ENCODE measurements around the gene DNAJC22.
"Not testable (repeated sequence)": the region's sequence is repeated elsewhere in the genome, so short reads cannot be mapped to it uniquely, and the experiment has no call there.

Gene DNAJC22

GRCh38 chr12:49346659-49347310, at the start of gene DNAJC22:
Gene DNAJC22, plus strand, starts transcription at chr12:49346888. Its CDS starts 1,985 bp downstream, at chr12:49348873.
- Histone ChIP-seq H3K36me3 (ENCODE audit: insufficient read depth, low read length) (no peaks in the 10 kb centered on the region), H3K9me3 (ENCODE audit: low read depth, low read length) (no peaks in the 10 kb centered on the region), H3K4me3 (peak within 1 kb of the TSS; percentile 72), H3K9ac (ENCODE audit: insufficient read length) (peak within 1 kb of the TSS; percentile 57), H3K27ac (no peak within 1 kb of the TSS)
- no peak for DNase-seq (ENCODE audit: low read depth, low spot score)
- TF ChIP-seq EZH2 (IDR thresholded peaks at IDR 0.05) = no peak
- no peak for TF ChIP-seq FOXP2 (optimal IDR thresholded peaks at IDR 0.05; ENCODE audit: control extremely low read depth, extremely low read length, insufficient read depth)
- TF ChIP-seq POLR2AphosphoS5 (IDR thresholded peaks at IDR 0.05; ENCODE audit: borderline replicate concordance, low read depth, low read length) = no peak

- Histone ChIP-seq H3K9me3 (ENCODE audit: low read depth, low read length) (no peaks in the 10 kb centered on the region), H3K4me3 (peak overlapping the region; percentile 66), H3K36me3 (ENCODE audit: insufficient read depth, low read length) (no peaks in the 10 kb centered on the region), H3K9ac (ENCODE audit: insufficient read length) (peak overlapping the region; percentile 45), H3K27ac (no peak overlapping the region)
- TF ChIP-seq EZH2 (IDR thresholded peaks at IDR 0.05) (no peak), POLR2AphosphoS5 (IDR thresholded peaks at IDR 0.05; ENCODE audit: borderline replicate concordance, low read depth, low read length) (no peak), FOXP2 (optimal IDR thresholded peaks at IDR 0.05; ENCODE audit: control extremely low read depth, extremely low read length, insufficient read depth) (no peak)
- DNase-seq (ENCODE audit: low read depth, low spot score) = no peak
Observed at GRCh38 chr12:49297695-49298060, 49.0 kb upstream of the DNAJC22 start.

GRCh38 chr12:49298160-49298559, 48.5 kb upstream of the DNAJC22 start:
- Histone ChIP-seq H3K27ac (no peak overlapping the region), H3K9ac (ENCODE audit: insufficient read length) (no peak overlapping the region), H3K36me3 (ENCODE audit: insufficient read depth, low read length) (no peaks in the 10 kb centered on the region), H3K9me3 (ENCODE audit: low read depth, low read length) (no peaks in the 10 kb centered on the region), H3K4me3 (no peak overlapping the region; the same call in 1 of the 2 replicates)
- DNase-seq (ENCODE audit: low read depth, low spot score) = no peak
- no peak for TF ChIP-seq POLR2AphosphoS5 (IDR thresholded peaks at IDR 0.05; ENCODE audit: borderline replicate concordance, low read depth, low read length)

- Histone ChIP-seq H3K27ac (no peak overlapping the region), H3K9me3 (ENCODE audit: low read depth, low read length) (no peaks in the 10 kb centered on the region), H3K9ac (ENCODE audit: insufficient read length) (no peak overlapping the region), H3K4me3 (no peak overlapping the region), H3K36me3 (ENCODE audit: insufficient read depth, low read length) (no peaks in the 10 kb centered on the region)
- no peak for DNase-seq (ENCODE audit: low read depth, low spot score)
- TF ChIP-seq FOXP2 (optimal IDR thresholded peaks at IDR 0.05; ENCODE audit: control extremely low read depth, extremely low read length, insufficient read depth) = no peak
- no peak for TF ChIP-seq POLR2AphosphoS5 (IDR thresholded peaks at IDR 0.05; ENCODE audit: borderline replicate concordance, low read depth, low read length)
Observed at GRCh38 chr12:49301760-49302159, 44.9 kb upstream of the DNAJC22 start.

GRCh38 chr12:49304161-49304560, 42.5 kb upstream of the DNAJC22 start:
- Histone ChIP-seq H3K9ac (ENCODE audit: insufficient read length) (no peak overlapping the region), H3K4me3 (no peak overlapping the region), H3K27ac (no peak overlapping the region), H3K36me3 (ENCODE audit: insufficient read depth, low read length) (no peaks in the 10 kb centered on the region), H3K9me3 (ENCODE audit: low read depth, low read length) (no peaks in the 10 kb centered on the region)
- TF ChIP-seq POLR2AphosphoS5 (IDR thresholded peaks at IDR 0.05; ENCODE audit: borderline replicate concordance, low read depth, low read length) (no peak), FOXP2 (optimal IDR thresholded peaks at IDR 0.05; ENCODE audit: control extremely low read depth, extremely low read length, insufficient read depth) (no peak), EZH2 (IDR thresholded peaks at IDR 0.05) (no peak)
- DNase-seq (ENCODE audit: low read depth, low spot score) = no peak

- H3K36me3 ChIP-seq (ENCODE audit: insufficient read depth, low read length) = no peaks in the 10 kb centered on the region
- H3K9ac ChIP-seq (ENCODE audit: insufficient read length) = no peak overlapping the region
- no peak for TF ChIP-seq POLR2AphosphoS5 (IDR thresholded peaks at IDR 0.05; ENCODE audit: borderline replicate concordance, low read depth, low read length)
- no peak for TF ChIP-seq EZH2 (IDR thresholded peaks at IDR 0.05)
- TF ChIP-seq FOXP2 (optimal IDR thresholded peaks at IDR 0.05; ENCODE audit: control extremely low read depth, extremely low read length, insufficient read depth) = no peak
- no peak overlapping the region for H3K4me3 ChIP-seq
- no peak for DNase-seq (ENCODE audit: low read depth, low spot score)
- H3K9me3 ChIP-seq (ENCODE audit: low read depth, low read length) = no peaks in the 10 kb centered on the region
- H3K27ac ChIP-seq = no peak overlapping the region
Observed at GRCh38 chr12:49305762-49306510, 40.8 kb upstream of the DNAJC22 start.

GRCh38 chr12:49309386-49309785, 37.3 kb upstream of the DNAJC22 start:
- no peak overlapping the region for H3K9ac ChIP-seq (ENCODE audit: insufficient read length)
- no peak overlapping the region for H3K4me3 ChIP-seq
- H3K9me3 ChIP-seq (ENCODE audit: low read depth, low read length) = no peaks in the 10 kb centered on the region
- TF ChIP-seq EZH2 (IDR thresholded peaks at IDR 0.05) (no peak), POLR2AphosphoS5 (IDR thresholded peaks at IDR 0.05; ENCODE audit: borderline replicate concordance, low read depth, low read length) (no peak), FOXP2 (optimal IDR thresholded peaks at IDR 0.05; ENCODE audit: control extremely low read depth, extremely low read length, insufficient read depth) (no peak)
- no peak for DNase-seq (ENCODE audit: low read depth, low spot score)
- H3K27ac ChIP-seq = no peak overlapping the region
- H3K36me3 ChIP-seq (ENCODE audit: insufficient read depth, low read length) = no peaks in the 10 kb centered on the region

- not testable (repeated sequence) for H3K9ac ChIP-seq (ENCODE audit: insufficient read length); H3K9me3 ChIP-seq (ENCODE audit: low read depth, low read length); H3K4me3 ChIP-seq; DNase-seq (ENCODE audit: low read depth, low spot score); H3K27ac ChIP-seq; H3K36me3 ChIP-seq (ENCODE audit: insufficient read depth, low read length)
Observed at GRCh38 chr12:49310451-49311000, 36.2 kb upstream of the DNAJC22 start.

Data from SK-N-MC (cell line).